Posterior vena cava (tissue), 2 donors: Measurements from ENCODE around the gene LTB. TPM values are rescaled to one million over a fixed set of nuclear protein-coding genes. Genes with fewer than 3 reads are reported as not detected.

Experiments
- DNase-seq: peaks from one replicate; pipeline ENCODE4 v3.0.0-alpha.2; 2020; ENCODE audit warnings: low spot score
- intact Hi-C, 2 donors: fragments of 100-400 bp; cut with DNase I; formaldehyde crosslinking; loops; one replicate each; pipeline versions ENCODE4 v1.14.1 to v1.14.2; 2022 to 2023
- total RNA-seq, 2 donors: library from RNA; stranded (reverse); fragmentation: NEBNext Ultra II Directional; extraction: Animal tissue kit (Norgen Biotek cat#: 25700); gene quantifications; one replicate each; pipeline ENCODE4 v1.2.1, GENCODE V29; 2021
- donor health status: DM: yes; HTN: yes; CAD: no.
- donor health status: DM: yes; HTN: yes; CAD: no.

LTB gene
- total RNA-seq, 2 donors from 2014 or later = 0.90 to 1.6 TPM

GRCh38 chr6:31535538-31536324 is 46.5 kb downstream of the LTB start:
- DNase-seq = no peak
- intact Hi-C loops = no loop called here

DNA sequence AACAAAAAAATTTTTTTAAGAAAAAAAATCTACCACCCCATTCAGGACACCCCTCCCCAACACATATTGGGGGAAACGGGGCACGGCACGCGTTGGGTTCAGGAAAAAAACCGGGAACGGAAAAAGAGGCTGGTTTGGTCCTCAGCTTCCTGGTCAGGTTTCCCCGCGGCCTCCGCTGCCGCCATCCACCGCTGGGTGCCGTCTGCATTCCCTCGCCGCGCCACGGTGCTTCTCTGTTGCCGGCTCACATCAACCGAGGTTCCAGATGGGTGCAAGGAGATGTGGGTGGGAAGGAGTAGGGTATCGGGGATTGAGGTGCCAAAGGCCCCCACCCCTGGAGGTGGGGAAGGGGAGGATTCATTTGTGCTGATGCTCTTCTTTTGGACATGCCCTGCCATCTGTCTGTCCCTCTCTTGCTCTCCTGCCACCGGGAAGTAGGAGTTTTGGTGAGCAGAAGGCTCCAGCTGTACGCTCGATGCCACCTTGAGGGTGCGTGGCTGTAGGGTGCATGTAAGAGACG is 47.6 kb downstream of the LTB start:
- intact Hi-C loops = no loop called here

GRCh38 chr6:31534011-31534410 is 48.2 kb downstream of the LTB start:
- DNase-seq = no peak
- intact Hi-C loops = no loop called here

More for the DNA sequence above, 47.6 kb downstream of the LTB start:
- no peak for DNase-seq

DNA sequence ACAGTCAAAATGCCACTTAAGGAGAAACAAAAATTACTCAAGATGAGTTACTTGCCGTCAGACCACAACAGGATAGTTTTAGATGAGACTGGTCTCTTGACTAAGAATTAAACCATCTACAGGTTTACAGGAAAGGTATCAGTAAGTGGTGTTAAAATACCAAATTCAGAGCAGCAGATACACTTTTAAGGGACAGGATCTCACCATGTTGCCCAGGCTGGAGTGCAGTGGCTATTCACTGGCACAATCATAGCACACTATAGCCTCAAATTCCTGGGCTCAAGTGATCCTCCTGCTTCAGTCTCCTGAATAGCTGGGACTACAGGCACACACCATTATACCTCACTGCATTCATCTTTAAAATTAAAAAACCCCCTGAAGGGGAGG is 48.8 kb downstream of the LTB start:
- intact Hi-C loops = no loop called here
- no peak for DNase-seq

DNA sequence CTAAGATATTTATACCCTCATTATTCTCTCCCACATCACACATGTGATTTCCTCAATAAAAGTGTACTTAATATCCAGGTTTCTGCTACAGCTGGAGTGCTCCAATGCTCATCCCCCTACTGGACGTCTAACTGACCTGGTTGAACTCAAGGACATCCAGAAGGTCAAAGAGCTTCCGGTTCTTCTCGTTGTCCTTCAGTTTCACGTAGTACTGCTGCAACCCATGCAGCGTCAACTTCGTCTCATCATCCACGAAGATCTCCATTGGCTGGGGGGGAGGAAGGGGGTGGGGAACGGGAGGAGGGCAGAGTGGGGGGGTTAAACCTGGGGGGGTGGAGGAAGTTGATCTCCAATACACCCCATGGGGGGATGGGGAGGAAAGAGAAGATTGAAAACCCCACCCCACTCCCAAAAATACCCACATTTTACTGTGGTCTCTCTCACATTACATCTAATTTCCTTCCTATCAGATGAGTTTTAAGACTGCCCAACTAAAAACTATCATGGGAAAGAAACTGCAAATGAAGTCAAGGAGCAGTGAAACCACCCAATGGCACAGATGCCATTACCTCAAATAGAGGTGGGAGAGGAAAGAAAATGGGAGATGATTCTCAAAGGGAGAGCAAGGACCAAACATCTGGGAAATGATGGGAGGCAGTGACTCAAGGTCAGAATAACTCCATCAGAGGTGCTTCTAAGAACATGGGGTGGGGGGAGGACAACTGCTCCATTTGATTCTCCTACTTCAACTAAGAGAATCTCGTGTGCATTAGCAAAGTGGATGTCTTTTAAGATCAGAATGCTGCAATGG is 49.4 kb downstream of the LTB start:
- intact Hi-C loops = no loop called here
- no peak for DNase-seq

DNA sequence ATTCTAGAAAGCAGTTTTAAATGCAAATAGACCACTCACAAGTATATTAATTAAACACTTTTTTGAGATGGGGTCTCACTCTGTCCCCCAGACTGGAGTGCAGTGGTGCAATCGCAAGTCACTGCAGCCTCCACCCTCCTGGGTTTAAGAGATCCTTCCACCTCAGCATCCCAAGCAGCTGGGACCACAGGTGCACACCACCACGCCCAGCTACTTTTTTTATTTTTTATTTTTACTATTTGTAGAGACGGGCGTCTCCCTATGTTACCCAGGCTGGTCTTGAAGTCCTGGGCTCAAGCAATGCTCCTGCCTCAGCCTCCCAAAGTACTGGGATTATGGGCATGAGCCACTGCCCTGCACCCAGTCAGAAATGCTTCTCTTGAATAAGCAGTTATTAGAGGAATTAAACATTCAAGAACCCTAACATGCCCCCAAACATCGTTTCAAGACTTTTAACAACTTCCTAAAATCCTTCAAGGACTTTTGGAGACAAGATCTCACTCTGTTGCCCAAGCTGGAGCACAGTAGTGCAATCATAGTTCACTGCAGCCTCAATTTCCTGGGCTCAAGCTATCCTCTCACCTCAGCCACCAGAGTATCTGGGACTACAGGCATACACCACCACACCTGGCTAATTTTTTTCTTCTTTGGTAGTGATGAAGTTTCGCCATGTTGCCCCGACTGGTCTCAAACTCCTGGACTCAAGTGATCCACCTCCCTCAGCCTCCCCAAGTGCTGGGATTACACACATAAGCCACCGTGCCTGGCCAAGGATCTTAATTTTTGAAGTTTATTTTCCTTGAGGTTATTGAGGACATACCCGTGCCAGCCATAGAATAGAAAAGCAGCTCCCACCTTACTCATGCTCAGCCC is 50.2 kb downstream of the LTB start:
- no peak for DNase-seq
- intact Hi-C loops = no loop called here

DNA sequence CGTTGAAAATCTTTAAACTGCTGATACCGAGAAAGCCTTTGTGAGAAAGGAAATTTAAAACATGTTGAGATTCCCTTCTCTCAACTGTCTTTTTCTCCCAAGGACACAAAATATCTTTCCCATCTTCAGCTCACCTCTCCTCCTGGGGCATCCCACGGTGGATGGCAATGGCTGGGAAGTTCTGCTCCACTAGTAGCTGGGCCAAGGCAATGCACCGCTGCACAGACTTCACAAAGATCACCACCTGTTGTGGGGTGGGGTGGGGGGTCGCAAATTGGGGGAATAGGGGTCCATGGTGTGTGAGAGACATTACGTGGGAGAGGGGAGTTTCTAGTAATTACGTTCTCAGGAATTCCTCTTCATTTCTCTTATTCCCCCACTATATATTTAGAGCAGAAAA is 51.1 kb downstream of the LTB start:
- intact Hi-C loops = no loop called here
- no peak for DNase-seq

DNA sequence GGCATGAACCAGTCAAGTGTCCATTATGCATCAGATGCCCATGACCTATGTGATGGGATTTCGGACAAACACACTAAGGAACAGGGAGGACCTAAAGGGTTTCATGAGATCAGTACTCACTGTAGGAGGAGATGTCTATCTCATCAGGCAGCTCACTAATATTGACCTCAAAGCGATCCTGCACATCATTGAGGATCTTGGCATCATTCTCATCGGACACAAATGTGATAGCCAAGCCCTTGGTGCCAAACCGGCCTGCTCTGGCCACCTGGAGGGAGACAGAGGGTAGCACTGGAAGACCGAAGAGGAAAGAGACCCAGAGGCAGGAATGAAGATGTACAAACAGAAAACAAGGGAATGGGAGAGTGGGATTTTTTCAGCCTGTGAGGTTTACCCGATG is 51.6 kb downstream of the LTB start:
- DNase-seq = no peak
- intact Hi-C loops = no loop called here

Other genes with a start within 250 kb of the LTB start
- gene HLA-B, start 225.2 kb downstream of the LTB start, total RNA-seq = 100 to 1,000 TPM; 525 to 620 TPM
- gene MICA, start 178.8 kb downstream of the LTB start, total RNA-seq = 10 to 100 TPM; 16.5 to 20.5 TPM
- 1 to 10 TPM; 2.9 to 4.1 TPM for gene MICB, start 84.3 kb downstream of the LTB start, total RNA-seq
- not detected for gene MCCD1, start 53.5 kb downstream of the LTB start, total RNA-seq
- 100 to 1,000 TPM; 165 to 180 TPM for gene DDX39B, start 40.4 kb downstream of the LTB start, total RNA-seq
- gene ATP6V1G2, start 35.8 kb downstream of the LTB start, total RNA-seq = 1 to 10 TPM in 1 of 2 donors, under 1 TPM in 1; 0.43 to 1.2 TPM
- gene NFKBIL1, start 34.8 kb downstream of the LTB start, total RNA-seq = 10 to 100 TPM; 12.0 to 13.2 TPM
- not detected for gene LTA, start 10.1 kb downstream of the LTB start, total RNA-seq
- gene TNF, start 6.9 kb downstream of the LTB start, total RNA-seq = under 1 TPM; 0.81 to 0.93 TPM
- gene LST1, start 3.9 kb upstream of the LTB start, total RNA-seq = 10 to 100 TPM in 1 of 2 donors, 1 to 10 TPM in 1; 9.2 to 24.8 TPM
- gene NCR3, start 10.6 kb upstream of the LTB start, total RNA-seq = not detected
- gene AIF1, start 32.8 kb upstream of the LTB start, total RNA-seq = 10 to 100 TPM; 18.1 to 68.7 TPM
- 100 to 1,000 TPM; 119 to 133 TPM for gene PRRC2A, start 38.3 kb upstream of the LTB start, total RNA-seq
- 100 to 1,000 TPM; 146 to 193 TPM for gene BAG6, start 70.2 kb upstream of the LTB start, total RNA-seq
- 1 to 10 TPM in 1 of 2 donors, under 1 TPM in 1; 0.60 to 1.2 TPM for gene APOM, start 73.5 kb upstream of the LTB start, total RNA-seq
- 10 to 100 TPM; 18.8 to 19.3 TPM for gene C6orf47, start 78.4 kb upstream of the LTB start, total RNA-seq
- gene GPANK1, start 82.6 kb upstream of the LTB start, total RNA-seq = 10 to 100 TPM in 1 of 2 donors, 1 to 10 TPM in 1; 7.8 to 10.1 TPM
- 10 to 100 TPM; 85.2 to 90.4 TPM for gene CSNK2B, start 83.7 kb upstream of the LTB start, total RNA-seq
- 1 to 10 TPM; 9.5 to 9.8 TPM for gene LY6G5B, start 87.6 kb upstream of the LTB start, total RNA-seq
- gene LY6G5C, start 98.6 kb upstream of the LTB start, total RNA-seq = 1 to 10 TPM; 1.7 to 1.9 TPM
- 10 to 100 TPM; 38.3 to 39.4 TPM for gene ABHD16A, start 120.9 kb upstream of the LTB start, total RNA-seq
- not detected for gene LY6G6F, start 124.4 kb upstream of the LTB start, total RNA-seq
- gene LY6G6D, start 132.9 kb upstream of the LTB start, total RNA-seq = not detected
- gene LY6G6C, start 139.3 kb upstream of the LTB start, total RNA-seq = not detected
- gene MPIG6B, start 140.9 kb upstream of the LTB start, total RNA-seq = 1 to 10 TPM in 1 of 2 donors, under 1 TPM in 1; 0.52 to 1.1 TPM
- gene DDAH2, start 146.9 kb upstream of the LTB start, total RNA-seq = 10 to 100 TPM; 88.3 to 97.4 TPM
- 100 to 1,000 TPM; 272 to 402 TPM for gene CLIC1, start 154.1 kb upstream of the LTB start, total RNA-seq
- gene MSH5, start 157.6 kb upstream of the LTB start, total RNA-seq = 1 to 10 TPM; 7.7 to 9.8 TPM
- not detected for gene SAPCD1, start 180.2 kb upstream of the LTB start, total RNA-seq
- gene VWA7, start 194.9 kb upstream of the LTB start, total RNA-seq = under 1 TPM; 0.37 to 0.48 TPM
- 10 to 100 TPM; 49.0 to 60.8 TPM for gene VARS1, start 213.3 kb upstream of the LTB start, total RNA-seq
- gene LSM2, start 224.5 kb upstream of the LTB start, total RNA-seq = 10 to 100 TPM; 38.7 to 39.7 TPM
- gene HSPA1L, start 232.9 kb upstream of the LTB start, total RNA-seq = 1 to 10 TPM; 1.4 to 1.7 TPM
- gene HSPA1A, start 233.1 kb upstream of the LTB start, total RNA-seq = 100 to 1,000 TPM; 157 to 187 TPM
- gene HSPA1B, start 245.3 kb upstream of the LTB start, total RNA-seq = 100 to 1,000 TPM in 1 of 2 donors, 10 to 100 TPM in 1; 89.8 to 106 TPM